Measurements from ENCODE around the gene CFAP206.

GRCh38 chr6:87407901-87408720, at the start of gene CFAP206:
- no peak for TF ChIP-seq REST (tag by site-specific recombination; IDR thresholded peaks at IDR 0.05)
- TF ChIP-seq ZNF174 (tag by site-specific recombination; IDR thresholded peaks at IDR 0.05), result no peak
- TF ChIP-seq, protein P1, sequence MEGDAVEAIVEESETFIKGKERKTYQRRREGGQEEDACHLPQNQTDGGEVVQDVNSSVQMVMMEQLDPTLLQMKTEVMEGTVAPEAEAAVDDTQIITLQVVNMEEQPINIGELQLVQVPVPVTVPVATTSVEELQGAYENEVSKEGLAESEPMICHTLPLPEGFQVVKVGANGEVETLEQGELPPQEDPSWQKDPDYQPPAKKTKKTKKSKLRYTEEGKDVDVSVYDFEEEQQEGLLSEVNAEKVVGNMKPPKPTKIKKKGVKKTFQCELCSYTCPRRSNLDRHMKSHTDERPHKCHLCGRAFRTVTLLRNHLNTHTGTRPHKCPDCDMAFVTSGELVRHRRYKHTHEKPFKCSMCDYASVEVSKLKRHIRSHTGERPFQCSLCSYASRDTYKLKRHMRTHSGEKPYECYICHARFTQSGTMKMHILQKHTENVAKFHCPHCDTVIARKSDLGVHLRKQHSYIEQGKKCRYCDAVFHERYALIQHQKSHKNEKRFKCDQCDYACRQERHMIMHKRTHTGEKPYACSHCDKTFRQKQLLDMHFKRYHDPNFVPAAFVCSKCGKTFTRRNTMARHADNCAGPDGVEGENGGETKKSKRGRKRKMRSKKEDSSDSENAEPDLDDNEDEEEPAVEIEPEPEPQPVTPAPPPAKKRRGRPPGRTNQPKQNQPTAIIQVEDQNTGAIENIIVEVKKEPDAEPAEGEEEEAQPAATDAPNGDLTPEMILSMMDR (tag by site-specific recombination; IDR thresholded peaks at IDR 0.05), result peak; percentile 87
- no peak for TF ChIP-seq ZNF274 (IDR thresholded peaks at IDR 0.05; ENCODE audit: low read length)
- no peak for TF ChIP-seq ZNF274 (tag by site-specific recombination; IDR thresholded peaks at IDR 0.05; ENCODE audit: borderline replicate concordance)
- TF ChIP-seq BCL11A (tag by site-specific recombination; IDR thresholded peaks at IDR 0.05; ENCODE audit: low read depth), result 0 out of 2 replicates have a peak, but pooled peaks have one; percentile 39
- no peak for TF ChIP-seq YY2 (tag by site-specific recombination; IDR thresholded peaks at IDR 0.05)
- no peak for TF ChIP-seq ZNF114 (tag by site-specific recombination; IDR thresholded peaks at IDR 0.05)
- TF ChIP-seq SALL2 (tag by site-specific recombination; IDR thresholded peaks at IDR 0.05; ENCODE audit: borderline replicate concordance), result no peak
- no peak for TF ChIP-seq YY1 (tag by site-specific recombination; IDR thresholded peaks at IDR 0.05)
- TF ChIP-seq ZNF510 (tag by site-specific recombination; IDR thresholded peaks at IDR 0.05; ENCODE audit: insufficient replicate concordance), result no peak
- no peak for TF ChIP-seq ZNF23 (tag by site-specific recombination; IDR thresholded peaks at IDR 0.05; ENCODE audit: borderline replicate concordance)
- TF ChIP-seq ZNF239 (tag by site-specific recombination; IDR thresholded peaks at IDR 0.05), result no peak
- no peak for TF ChIP-seq ZNF664 (tag by site-specific recombination; IDR thresholded peaks at IDR 0.05)

Measured in HEK293 (cell line).